Measurements from ENCODE around the gene PDE4D. TPM values are rescaled to one million over a fixed set of nuclear protein-coding genes. Genes with fewer than 3 reads are reported as not detected.

PDE4D gene
- polyA plus RNA-seq, 1 donor (not counting 4 experiments of a cell fraction or from before 2014, with no cell fraction given): 3.6 TPM

DNA sequence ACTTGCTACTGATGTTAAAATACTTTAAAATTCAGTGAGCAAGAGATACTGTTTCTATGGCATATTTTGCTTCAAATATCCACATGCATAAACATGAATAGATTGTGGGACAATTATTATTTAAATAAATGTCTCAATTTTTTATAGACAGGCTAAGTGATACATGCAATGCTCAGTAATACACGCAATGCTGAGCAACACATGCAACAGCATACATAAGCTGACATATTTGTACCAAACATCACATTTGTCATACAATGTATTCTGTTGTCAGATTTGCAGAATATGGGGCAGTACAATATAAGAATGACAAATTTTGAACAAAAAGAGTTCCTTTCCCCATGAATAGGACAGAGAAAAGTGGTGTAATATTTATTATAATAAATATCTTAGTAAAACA lies 155.5 kb downstream of the PDE4D start:
- no peak overlapping the region for H3K9ac ChIP-seq (ENCODE audit: control insufficient read depth, extremely low read depth, insufficient read depth, low read length)
- dilution Hi-C loops (cut with MboI; ENCODE audit: extremely low pct_ligation_motif_present, low sequenced_read_pairs): no loop called here
- TF ChIP-seq EZH2 (IDR thresholded peaks at IDR 0.05; ENCODE audit: low read length): no peak
- TF ChIP-seq, protein P1, sequence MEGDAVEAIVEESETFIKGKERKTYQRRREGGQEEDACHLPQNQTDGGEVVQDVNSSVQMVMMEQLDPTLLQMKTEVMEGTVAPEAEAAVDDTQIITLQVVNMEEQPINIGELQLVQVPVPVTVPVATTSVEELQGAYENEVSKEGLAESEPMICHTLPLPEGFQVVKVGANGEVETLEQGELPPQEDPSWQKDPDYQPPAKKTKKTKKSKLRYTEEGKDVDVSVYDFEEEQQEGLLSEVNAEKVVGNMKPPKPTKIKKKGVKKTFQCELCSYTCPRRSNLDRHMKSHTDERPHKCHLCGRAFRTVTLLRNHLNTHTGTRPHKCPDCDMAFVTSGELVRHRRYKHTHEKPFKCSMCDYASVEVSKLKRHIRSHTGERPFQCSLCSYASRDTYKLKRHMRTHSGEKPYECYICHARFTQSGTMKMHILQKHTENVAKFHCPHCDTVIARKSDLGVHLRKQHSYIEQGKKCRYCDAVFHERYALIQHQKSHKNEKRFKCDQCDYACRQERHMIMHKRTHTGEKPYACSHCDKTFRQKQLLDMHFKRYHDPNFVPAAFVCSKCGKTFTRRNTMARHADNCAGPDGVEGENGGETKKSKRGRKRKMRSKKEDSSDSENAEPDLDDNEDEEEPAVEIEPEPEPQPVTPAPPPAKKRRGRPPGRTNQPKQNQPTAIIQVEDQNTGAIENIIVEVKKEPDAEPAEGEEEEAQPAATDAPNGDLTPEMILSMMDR (optimal IDR thresholded peaks at IDR 0.05 in 1 of 3, IDR thresholded peaks at IDR 0.05 in 1 of 3, conservative IDR thresholded peaks at IDR 0.05 in 1 of 3; ENCODE audit: extremely low read depth in 1 of 3, insufficient read depth in 2 of 3, low read length in 3 of 3): no peak

DNA sequence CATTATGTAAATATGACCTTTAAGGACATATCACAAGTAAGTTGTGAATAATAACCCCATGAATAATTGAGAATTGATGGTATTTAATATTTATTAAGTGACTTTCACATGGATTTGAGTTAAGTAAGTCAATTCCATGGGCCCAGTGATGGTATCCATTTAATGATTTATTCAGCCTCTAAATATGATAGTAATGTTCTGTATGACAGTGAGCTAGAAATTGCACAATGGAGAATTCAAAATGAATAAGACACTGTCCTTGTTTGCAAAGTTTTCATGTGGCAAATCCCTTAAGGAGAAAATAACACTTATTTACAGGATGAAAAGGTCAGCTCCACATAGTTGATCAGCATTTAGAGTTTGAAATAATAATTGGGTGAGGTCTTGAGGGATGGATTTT lies 160.7 kb downstream of the PDE4D start:
- DNase-seq (ENCODE audit: low read depth, low spot score): no peak
- H3K4me1 ChIP-seq (ENCODE audit: control insufficient read depth, extremely low read depth, insufficient read depth, low read length): no peaks in the 10 kb centered on the region

More for the DNA sequence above, 155.5 kb downstream of the PDE4D start:
- Histone ChIP-seq H4K20me1 (ENCODE audit: control insufficient read depth, extremely low read depth, insufficient read depth, low read length) (no peaks in the 10 kb centered on the region), H3K9me1 (ENCODE audit: control insufficient read depth, extremely low read depth, insufficient read depth, low read length) (no peaks in the 10 kb centered on the region), H2AFZ (ENCODE audit: control insufficient read depth, low read length) (no peak overlapping the region), H3K27ac (ENCODE audit: control insufficient read depth, insufficient read depth, low read length) (no peak overlapping the region), H3K36me3 (ENCODE audit: control insufficient read depth in 2 of 2, extremely low read depth in 1 of 2, insufficient read depth in 2 of 2, low read length in 2 of 2) (no peaks in the 10 kb centered on the region), H3K27me3 (ENCODE audit: control insufficient read depth, extremely low read depth, insufficient read depth, low read length) (no peaks in the 10 kb centered on the region), H3K79me2 (ENCODE audit: control insufficient read depth, insufficient read depth, low read length) (no peaks in the 10 kb centered on the region), H3K4me3 (ENCODE audit: control insufficient read depth in 2 of 3, extremely low read depth in 1 of 3, insufficient read depth in 2 of 3, low read depth in 1 of 3, low read length in 3 of 3) (no peak overlapping the region), H3K9me3 (ENCODE audit: control insufficient read depth, low read depth, low read length) (no peaks in the 10 kb centered on the region), H3K4me1 (ENCODE audit: control insufficient read depth, extremely low read depth, insufficient read depth, low read length) (no peaks in the 10 kb centered on the region), H3K4me2 (ENCODE audit: control insufficient read depth, extremely low read depth, insufficient read depth, low read depth, low read length) (no peak overlapping the region)
- DNase-seq (ENCODE audit: low read depth, low spot score): no peak
- FAIRE-seq: no peak

More for the DNA sequence above, 160.7 kb downstream of the PDE4D start:
- H3K4me3 ChIP-seq (ENCODE audit: control insufficient read depth in 2 of 3, extremely low read depth in 1 of 3, insufficient read depth in 2 of 3, low read depth in 1 of 3, low read length in 3 of 3): no peak overlapping the region
- H3K27ac ChIP-seq (ENCODE audit: control insufficient read depth, insufficient read depth, low read length): no peak overlapping the region
- no peaks in the 10 kb centered on the region for H4K20me1 ChIP-seq (ENCODE audit: control insufficient read depth, extremely low read depth, insufficient read depth, low read length)
- H3K36me3 ChIP-seq (ENCODE audit: control insufficient read depth in 2 of 2, extremely low read depth in 1 of 2, insufficient read depth in 2 of 2, low read length in 2 of 2): no peaks in the 10 kb centered on the region
- H3K9me1 ChIP-seq (ENCODE audit: control insufficient read depth, extremely low read depth, insufficient read depth, low read length): no peaks in the 10 kb centered on the region
- H3K4me2 ChIP-seq (ENCODE audit: control insufficient read depth, extremely low read depth, insufficient read depth, low read depth, low read length): no peak overlapping the region
- no peak for TF ChIP-seq EZH2 (IDR thresholded peaks at IDR 0.05; ENCODE audit: low read length)
- TF ChIP-seq, protein P1 (optimal IDR thresholded peaks at IDR 0.05 in 1 of 3, IDR thresholded peaks at IDR 0.05 in 1 of 3, conservative IDR thresholded peaks at IDR 0.05 in 1 of 3; ENCODE audit: extremely low read depth in 1 of 3, insufficient read depth in 2 of 3, low read length in 3 of 3): no peak
- dilution Hi-C loops (cut with MboI; ENCODE audit: extremely low pct_ligation_motif_present, low sequenced_read_pairs): no loop called here
- H3K9me3 ChIP-seq (ENCODE audit: control insufficient read depth, low read depth, low read length): no peaks in the 10 kb centered on the region
- no peak overlapping the region for H3K9ac ChIP-seq (ENCODE audit: control insufficient read depth, extremely low read depth, insufficient read depth, low read length)
- no peaks in the 10 kb centered on the region for H3K27me3 ChIP-seq (ENCODE audit: control insufficient read depth, extremely low read depth, insufficient read depth, low read length)
- FAIRE-seq: no peak
- no peaks in the 10 kb centered on the region for H3K79me2 ChIP-seq (ENCODE audit: control insufficient read depth, insufficient read depth, low read length)
- H2AFZ ChIP-seq (ENCODE audit: control insufficient read depth, low read length): no peak overlapping the region
